GM18873 (cell line): ENCODE data around the gene OR11H12.
"Not testable (repeated sequence)": the region's sequence is repeated elsewhere in the genome, so short reads cannot be mapped to it uniquely, and the experiment has no call there.

Source experiments
- ATAC-seq: cut with Tn5 transposase; IDR thresholded peaks from one replicate; pipeline ENCODE4 v1.9.1; 2021; ENCODE audit warnings: mild to moderate bottlenecking, moderate library complexity, moderate number of reproducible peaks; ENCODE audit not compliant: unreplicated experiment, low FRiP score

Gene OR11H12, protein sequence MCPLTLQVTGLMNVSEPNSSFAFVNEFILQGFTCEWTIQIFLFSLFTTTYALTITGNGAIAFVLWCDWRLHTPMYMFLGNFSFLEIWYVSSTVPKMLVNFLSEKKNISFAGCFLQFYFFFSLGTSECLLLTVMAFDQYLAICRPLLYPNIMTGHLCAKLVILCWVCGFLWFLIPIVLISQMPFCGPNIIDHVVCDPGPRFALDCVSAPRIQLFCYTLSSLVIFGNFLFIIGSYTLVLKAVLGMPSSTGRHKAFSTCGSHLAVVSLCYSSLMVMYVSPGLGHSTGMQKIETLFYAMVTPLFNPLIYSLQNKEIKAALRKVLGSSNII

DNA sequence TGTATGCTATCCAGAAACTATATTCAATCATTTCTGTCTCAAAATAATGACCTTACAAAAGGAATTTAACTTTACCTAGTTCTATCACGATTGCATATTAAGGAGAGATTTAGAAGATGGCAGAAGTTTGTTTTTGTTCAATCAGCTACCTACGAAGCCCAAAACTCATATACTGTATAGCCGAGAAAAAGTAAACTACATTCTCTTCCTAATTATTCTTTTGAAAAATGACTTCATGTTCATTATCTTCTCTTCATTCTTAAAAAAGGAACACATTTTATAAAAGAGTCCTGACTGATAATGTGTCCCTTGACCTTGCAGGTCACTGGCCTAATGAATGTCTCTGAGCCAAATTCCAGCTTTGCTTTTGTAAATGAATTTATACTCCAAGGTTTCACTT lies at the start of gene OR11H12:
TSS of gene OR11H12 (plus strand) at position 301 of the 400 bp plus-strand sequence. CDS start at position 301, 0 bp downstream.
- not testable (repeated sequence) for ATAC-seq

DNA sequence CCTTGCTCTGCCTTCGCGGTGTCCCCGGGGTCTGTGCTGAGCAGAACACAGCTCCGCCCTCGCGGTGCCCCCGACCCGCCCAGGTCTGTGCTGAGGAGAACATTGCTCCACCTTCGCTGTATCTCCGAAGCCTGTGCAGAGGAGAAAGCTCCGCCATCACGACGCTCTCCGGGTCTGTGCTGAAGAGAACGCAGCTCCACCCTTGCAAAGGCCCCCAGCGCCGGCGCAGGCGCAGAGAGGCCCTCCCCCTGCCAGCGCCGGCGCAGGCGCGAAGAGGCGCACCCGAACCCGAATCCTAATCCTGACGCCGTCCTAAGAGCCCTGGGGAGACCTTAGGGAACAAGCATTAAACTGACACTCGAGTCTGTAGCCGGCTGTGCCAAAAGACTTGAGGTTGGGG lies 18.0 kb upstream of the OR11H12 start:
- ATAC-seq: not testable (repeated sequence)

DNA sequence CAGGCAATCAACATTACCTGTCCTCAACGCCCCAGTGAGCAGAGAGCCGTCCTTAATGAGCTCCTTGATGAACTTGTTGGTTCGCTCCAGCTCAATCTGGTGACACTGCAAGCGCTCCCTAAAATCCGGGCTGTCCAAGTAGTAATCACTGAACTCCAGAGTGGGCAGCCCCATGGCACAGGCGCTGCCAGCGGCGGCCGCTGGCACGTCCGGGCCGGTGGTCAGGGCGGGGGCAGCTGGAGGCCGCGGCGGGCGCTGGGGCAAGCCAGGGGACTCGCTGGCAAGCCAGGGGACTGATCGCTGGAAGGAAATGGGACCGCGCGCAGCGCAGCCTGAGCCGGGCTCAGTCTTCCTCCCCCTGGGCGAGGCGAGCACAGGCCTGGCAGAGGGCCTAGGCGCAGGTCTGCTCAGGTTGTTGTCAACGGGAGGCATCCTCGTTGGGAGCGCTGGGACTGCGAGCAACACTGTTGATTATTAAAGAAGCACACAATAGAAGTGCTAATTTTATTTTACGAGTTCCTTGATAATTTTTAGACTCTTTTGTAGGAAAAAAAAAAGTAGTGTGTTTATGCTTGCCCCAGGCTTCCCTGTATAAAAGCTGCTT lies 25.8 kb downstream of the OR11H12 start:
- ATAC-seq: not testable (repeated sequence)

DNA sequence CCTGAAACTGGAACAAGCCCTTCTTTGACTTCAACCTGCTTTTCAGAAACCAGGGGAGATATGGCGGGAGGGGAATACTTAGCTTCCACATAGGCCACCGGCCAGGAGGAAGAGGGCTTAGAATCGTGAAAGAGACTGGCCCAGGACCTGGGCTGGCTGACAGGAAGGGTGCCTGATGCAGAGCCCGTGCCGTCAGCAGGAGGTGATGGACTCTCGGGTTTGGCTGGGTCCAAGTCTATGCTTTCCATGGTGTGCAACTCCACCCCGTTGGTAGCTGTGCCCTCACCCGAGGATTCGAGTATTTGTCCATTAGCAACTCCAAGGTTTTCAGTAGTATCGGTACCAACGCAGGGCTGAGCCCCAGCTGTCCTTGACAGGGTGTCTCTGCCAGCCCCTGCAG lies 35.1 kb downstream of the OR11H12 start:
- ATAC-seq: not testable (repeated sequence)

DNA sequence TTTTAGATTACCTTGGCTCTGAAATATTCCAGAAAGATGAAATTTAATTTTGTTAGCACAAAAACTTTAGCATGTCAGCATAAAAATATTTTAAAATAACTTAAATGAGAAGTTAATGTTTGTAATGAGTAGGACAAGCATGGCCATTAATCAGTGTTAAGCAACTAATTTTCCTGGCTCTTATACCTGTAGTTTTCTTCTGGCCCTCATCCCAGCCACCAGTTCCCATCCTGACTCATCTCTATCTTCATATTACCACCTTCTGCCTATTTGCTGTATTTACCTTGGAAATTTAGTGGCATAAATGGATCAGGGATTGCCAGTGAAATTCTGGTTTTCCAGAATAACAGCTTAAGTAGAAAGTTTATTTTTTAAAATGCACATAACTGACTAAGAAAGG lies 37.1 kb downstream of the OR11H12 start:
- not testable (repeated sequence) for ATAC-seq

DNA sequence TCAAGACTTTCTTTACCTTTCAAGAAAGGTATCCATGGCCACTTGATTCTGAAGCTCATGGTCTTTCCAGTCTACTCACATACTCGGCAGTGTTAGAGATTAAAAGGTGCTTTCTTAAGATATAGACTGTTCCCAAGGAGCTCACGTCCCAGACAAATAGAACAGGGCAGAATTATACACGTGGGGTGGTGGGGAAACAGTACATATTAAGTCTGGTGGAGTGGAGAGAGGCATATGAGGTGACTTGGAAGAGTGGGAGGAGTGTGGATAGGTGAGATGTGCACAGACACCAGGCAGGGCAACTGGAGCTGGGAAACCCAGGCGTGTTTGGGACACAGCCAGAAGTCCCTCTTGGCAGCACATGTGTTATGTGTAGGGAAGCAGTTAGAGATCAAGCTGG lies 37.9 kb downstream of the OR11H12 start:
- not testable (repeated sequence) for ATAC-seq

DNA sequence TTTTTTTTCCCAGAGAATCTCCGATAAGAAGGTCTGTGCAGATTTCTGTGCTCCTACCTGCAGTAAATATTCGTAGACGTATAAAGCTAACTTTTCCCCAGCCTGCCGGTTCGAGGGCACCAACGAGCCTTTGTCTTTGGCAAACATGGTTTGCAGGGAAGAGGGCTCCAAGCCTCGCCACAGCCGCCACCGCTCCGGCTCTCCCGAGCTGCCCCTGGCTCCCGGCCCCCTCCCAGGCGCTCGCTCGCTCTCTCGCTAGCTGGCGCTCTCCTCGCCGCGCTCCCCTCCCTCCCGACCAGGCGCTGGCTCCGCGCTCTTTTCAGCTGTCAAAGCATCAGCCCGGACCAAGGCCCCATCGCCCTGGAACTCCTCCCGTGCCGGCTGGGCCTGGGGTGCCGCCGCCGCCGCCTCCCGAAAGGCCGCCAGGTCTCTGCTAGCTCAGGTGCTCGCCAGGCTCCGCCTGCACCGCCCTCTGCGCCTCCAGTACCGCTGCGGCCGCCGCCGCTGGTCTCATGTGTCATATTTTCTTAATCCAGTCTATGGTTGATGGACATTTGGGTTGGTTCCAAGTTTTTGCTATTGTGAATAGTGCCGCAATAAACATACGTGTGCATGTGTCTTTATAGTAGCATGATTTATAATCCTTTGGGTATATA lies 45.3 kb downstream of the OR11H12 start:
- ATAC-seq: not testable (repeated sequence)
